ENCODE results near the gene FAM20B.

FAM20B gene

GRCh38 chr1:179108644-179109043 lies 83.0 kb downstream of the FAM20B start:
- Histone ChIP-seq H3K9me3 (ENCODE audit: control insufficient read depth, insufficient read depth, low read length) (no peaks in the 10 kb centered on the region), H3K27me3 (ENCODE audit: control insufficient read depth, low read length) (no peaks in the 10 kb centered on the region), H3K4me1 (ENCODE audit: control insufficient read depth, low read length) (peaks cover 32% of the 10 kb centered on the region), H3F3A (ENCODE audit: control insufficient read depth, insufficient read depth) (no peaks in the 10 kb centered on the region), H3K4me3 (ENCODE audit: low read length) (no peak overlapping the region), H3K36me3 (ENCODE audit: control insufficient read depth, low read length) (peaks cover 39% of the 10 kb centered on the region), H3K27ac (ENCODE audit: low read depth, low read length) (no peak overlapping the region), H3K4me2 (ENCODE audit: low read length) (no peak overlapping the region), H3K9me2 (replicated peaks; ENCODE audit: control insufficient read depth, low read length) (no peaks in the 10 kb centered on the region), H3K79me2 (ENCODE audit: control insufficient read depth, low read length) (no peaks in the 10 kb centered on the region), H4K20me1 (ENCODE audit: control insufficient read depth, insufficient read depth, low read depth, low read length) (no peaks in the 10 kb centered on the region)
- TF ChIP-seq CTCF (IDR thresholded peaks at IDR 0.05; ENCODE audit: low read depth, low read length, poor library complexity, severe bottlenecking) (no peak), EZH2phosphoT487 (IDR thresholded peaks at IDR 0.05; ENCODE audit: borderline replicate concordance, low read length) (no peak)

- H3F3A ChIP-seq (ENCODE audit: control insufficient read depth, insufficient read depth): no peaks in the 10 kb centered on the region
Measured at GRCh38 chr1:179115181-179115580, 89.5 kb downstream of the FAM20B start.

GRCh38 chr1:179119513-179119912 lies 93.8 kb downstream of the FAM20B start:
- no peaks in the 10 kb centered on the region for H3K79me2 ChIP-seq (ENCODE audit: control insufficient read depth, low read length)
- H4K20me1 ChIP-seq (ENCODE audit: control insufficient read depth, insufficient read depth, low read depth, low read length): no peaks in the 10 kb centered on the region
- peaks cover 28% of the 10 kb centered on the region for H3K36me3 ChIP-seq (ENCODE audit: control insufficient read depth, low read length)
- no peaks in the 10 kb centered on the region for H3K27me3 ChIP-seq (ENCODE audit: control insufficient read depth, low read length)
- no peak overlapping the region for H3K4me3 ChIP-seq (ENCODE audit: low read length)
- H3K27ac ChIP-seq (ENCODE audit: low read depth, low read length): no peak overlapping the region
- H3K9me2 ChIP-seq (replicated peaks; ENCODE audit: control insufficient read depth, low read length): no peaks in the 10 kb centered on the region
- no peak overlapping the region for H3K4me2 ChIP-seq (ENCODE audit: low read length)
- peaks cover 13% of the 10 kb centered on the region for H3K4me1 ChIP-seq (ENCODE audit: control insufficient read depth, low read length)
- no peak for TF ChIP-seq EZH2phosphoT487 (IDR thresholded peaks at IDR 0.05; ENCODE audit: borderline replicate concordance, low read length)
- TF ChIP-seq CTCF (IDR thresholded peaks at IDR 0.05; ENCODE audit: low read depth, low read length, poor library complexity, severe bottlenecking): no peak
- H3K9me3 ChIP-seq (ENCODE audit: control insufficient read depth, insufficient read depth, low read length): no peaks in the 10 kb centered on the region
- H3F3A ChIP-seq (ENCODE audit: control insufficient read depth, insufficient read depth): no peaks in the 10 kb centered on the region

More at GRCh38 chr1:179115181-179115580, 89.5 kb downstream of the FAM20B start:
- H3K4me3 ChIP-seq (ENCODE audit: low read length): no peak overlapping the region
- peaks cover 49% of the 10 kb centered on the region for H3K36me3 ChIP-seq (ENCODE audit: control insufficient read depth, low read length)
- no peak overlapping the region for H3K4me2 ChIP-seq (ENCODE audit: low read length)
- no peaks in the 10 kb centered on the region for H3K27me3 ChIP-seq (ENCODE audit: control insufficient read depth, low read length)
- H3K79me2 ChIP-seq (ENCODE audit: control insufficient read depth, low read length): no peaks in the 10 kb centered on the region
- no peak for TF ChIP-seq EZH2phosphoT487 (IDR thresholded peaks at IDR 0.05; ENCODE audit: borderline replicate concordance, low read length)
- TF ChIP-seq CTCF (IDR thresholded peaks at IDR 0.05; ENCODE audit: low read depth, low read length, poor library complexity, severe bottlenecking): no peak
- no peak overlapping the region for H3K27ac ChIP-seq (ENCODE audit: low read depth, low read length)
- no peaks in the 10 kb centered on the region for H3K9me2 ChIP-seq (replicated peaks; ENCODE audit: control insufficient read depth, low read length)
- H3K4me1 ChIP-seq (ENCODE audit: control insufficient read depth, low read length): peaks cover 33% of the 10 kb centered on the region
- no peaks in the 10 kb centered on the region for H4K20me1 ChIP-seq (ENCODE audit: control insufficient read depth, insufficient read depth, low read depth, low read length)
- no peaks in the 10 kb centered on the region for H3K9me3 ChIP-seq (ENCODE audit: control insufficient read depth, insufficient read depth, low read length)

Measured in DOHH2 (cell line).